Measurements from ENCODE around the gene SLC17A7. TPM values are rescaled to one million over a fixed set of nuclear protein-coding genes. Genes with fewer than 3 reads are reported as not detected.

SLC17A7 gene
- total and polyA plus RNA-seq, 10 donors = 0.07 to 0.13 (median 0.10) TPM; not detected in 5

- DNase-seq = no peak
- TF ChIP-seq POLR2AphosphoS5 (IDR thresholded peaks at IDR 0.05) = no peak
- TF ChIP-seq, protein P1, sequence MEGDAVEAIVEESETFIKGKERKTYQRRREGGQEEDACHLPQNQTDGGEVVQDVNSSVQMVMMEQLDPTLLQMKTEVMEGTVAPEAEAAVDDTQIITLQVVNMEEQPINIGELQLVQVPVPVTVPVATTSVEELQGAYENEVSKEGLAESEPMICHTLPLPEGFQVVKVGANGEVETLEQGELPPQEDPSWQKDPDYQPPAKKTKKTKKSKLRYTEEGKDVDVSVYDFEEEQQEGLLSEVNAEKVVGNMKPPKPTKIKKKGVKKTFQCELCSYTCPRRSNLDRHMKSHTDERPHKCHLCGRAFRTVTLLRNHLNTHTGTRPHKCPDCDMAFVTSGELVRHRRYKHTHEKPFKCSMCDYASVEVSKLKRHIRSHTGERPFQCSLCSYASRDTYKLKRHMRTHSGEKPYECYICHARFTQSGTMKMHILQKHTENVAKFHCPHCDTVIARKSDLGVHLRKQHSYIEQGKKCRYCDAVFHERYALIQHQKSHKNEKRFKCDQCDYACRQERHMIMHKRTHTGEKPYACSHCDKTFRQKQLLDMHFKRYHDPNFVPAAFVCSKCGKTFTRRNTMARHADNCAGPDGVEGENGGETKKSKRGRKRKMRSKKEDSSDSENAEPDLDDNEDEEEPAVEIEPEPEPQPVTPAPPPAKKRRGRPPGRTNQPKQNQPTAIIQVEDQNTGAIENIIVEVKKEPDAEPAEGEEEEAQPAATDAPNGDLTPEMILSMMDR (IDR thresholded peaks at IDR 0.05 in 8 of 11, conservative IDR thresholded peaks at IDR 0.05 in 3 of 11) = no peak
- no peak for TF ChIP-seq POLR2A (IDR thresholded peaks at IDR 0.05)
- Histone ChIP-seq H3K36me3 (no peaks in the 10 kb centered on the region), H3K4me3 (no peak overlapping the region), H3K4me1 (peaks cover 4 to 32% (median 21%) of the 10 kb centered on the region in 6 donors), H3K9me3 (no peaks in the 10 kb centered on the region), H3K27me3 (replicated peaks in 1 of 7) (peaks cover 0 to 59% (median 23%) of the 10 kb centered on the region in 7 donors), H3K27ac (no peak overlapping the region)
- WGBS, 5 donors = 74 to 86% (median 80%) methylated on average over 6 to 7 of the region's 7 CpGs
- intact Hi-C loops (cut with DNase I; ENCODE audit: low total_unique reads) = no loop called here
Observed at GRCh38 chr19:49417088-49417487, 24.2 kb downstream of the SLC17A7 start.

GRCh38 chr19:49415810-49416200 lies 25.5 kb downstream of the SLC17A7 start:
- Histone ChIP-seq H3K27ac (no peak overlapping the region), H3K36me3 (no peaks in the 10 kb centered on the region), H3K4me1 (peaks cover 0 to 22% (median 9%) of the 10 kb centered on the region in 6 donors), H3K4me3 (no peak overlapping the region), H3K27me3 (replicated peaks in 1 of 7) (peaks cover 0 to 46% (median 11%) of the 10 kb centered on the region in 7 donors), H3K9me3 (no peaks in the 10 kb centered on the region)
- WGBS, 5 donors = 76 to 88% (median 83%) methylated on average over 2 of the region's 2 CpGs
- TF ChIP-seq POLR2AphosphoS5 (IDR thresholded peaks at IDR 0.05) (no peak), POLR2A (IDR thresholded peaks at IDR 0.05) (no peak)
- TF ChIP-seq, protein P1 (IDR thresholded peaks at IDR 0.05 in 8 of 11, conservative IDR thresholded peaks at IDR 0.05 in 3 of 11) = no peak
- no peak for DNase-seq
- intact Hi-C loops (cut with DNase I; ENCODE audit: low total_unique reads) = no loop called here

DNA sequence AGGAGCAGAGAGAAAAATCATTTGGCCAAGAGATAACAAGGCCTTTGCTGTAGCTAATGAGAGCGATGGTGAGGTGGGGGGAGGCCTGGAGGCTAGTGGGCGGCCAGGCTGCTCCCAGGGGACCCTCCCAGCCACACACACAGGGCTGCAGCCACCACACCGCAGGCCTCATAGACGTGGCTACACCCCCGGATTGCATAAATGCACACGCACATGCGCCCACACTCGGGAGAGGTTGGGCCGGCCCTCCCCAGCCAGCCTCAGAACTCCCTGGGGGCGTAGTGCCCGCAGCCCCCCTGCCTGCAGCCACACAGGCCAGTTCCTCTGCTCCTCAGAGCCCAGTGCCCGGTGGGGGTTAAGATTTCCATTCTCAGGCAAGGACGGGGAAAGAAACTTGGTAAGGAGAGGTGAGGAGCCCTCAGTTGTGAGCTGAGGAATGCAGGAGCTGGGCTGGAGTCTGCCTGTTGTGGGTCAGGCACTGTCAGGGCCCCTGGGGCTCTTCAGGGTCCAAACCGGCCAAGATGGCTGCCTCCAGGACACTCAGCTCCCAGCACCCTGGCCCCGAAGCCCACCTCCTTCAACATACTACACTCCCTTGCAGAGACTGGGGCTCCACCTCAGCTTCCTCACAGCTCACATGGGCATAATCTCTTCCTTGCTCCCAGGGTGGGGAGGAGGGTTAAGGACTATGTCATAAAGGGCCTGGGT lies 26.1 kb downstream of the SLC17A7 start:
- Histone ChIP-seq H3K36me3 (no peaks in the 10 kb centered on the region), H3K9me3 (no peaks in the 10 kb centered on the region), H3K27me3 (replicated peaks in 1 of 7) (peaks cover 0 to 41% (median 6%) of the 10 kb centered on the region in 7 donors), H3K4me1 (peaks cover 0 to 19% (median 6%) of the 10 kb centered on the region in 6 donors), H3K4me3 (no peak overlapping the region), H3K27ac (no peak overlapping the region)
- TF ChIP-seq POLR2AphosphoS5 (IDR thresholded peaks at IDR 0.05) (no peak), POLR2A (IDR thresholded peaks at IDR 0.05) (no peak)
- TF ChIP-seq, protein P1 (IDR thresholded peaks at IDR 0.05 in 8 of 11, conservative IDR thresholded peaks at IDR 0.05 in 3 of 11) = no peak
- WGBS, 5 donors = 51 to 70% (median 68%) methylated on average over 6 to 15 of the region's 15 CpGs
- DNase-seq = no peak
- intact Hi-C loops (cut with DNase I; ENCODE audit: low total_unique reads) = no loop called here

DNA sequence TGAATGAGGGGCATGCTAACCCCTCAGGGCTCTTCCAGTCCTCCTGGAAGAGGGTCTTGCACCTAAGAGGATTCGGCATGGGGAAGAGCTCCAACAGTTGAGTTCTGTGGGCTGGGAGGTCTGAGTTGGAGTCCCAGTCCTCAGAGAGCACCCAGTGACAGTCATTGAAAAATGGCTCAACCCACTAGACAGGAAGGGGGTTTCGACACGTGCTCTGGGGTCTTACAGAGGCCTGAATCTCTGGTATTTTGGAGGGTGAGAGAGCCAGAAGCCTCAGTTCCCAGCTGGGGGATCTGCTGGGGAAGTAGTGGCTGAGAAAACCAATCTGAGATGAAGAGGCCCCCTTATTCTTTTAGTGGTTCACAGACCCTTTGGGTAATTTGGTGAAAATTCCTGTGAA lies 27.1 kb downstream of the SLC17A7 start:
- H3K4me1 ChIP-seq = peaks cover 5 to 29% (median 15%) of the 10 kb centered on the region in 6 donors

More for the DNA sequence above, 27.1 kb downstream of the SLC17A7 start:
- intact Hi-C loops (cut with DNase I; ENCODE audit: low total_unique reads) = no loop called here
- Histone ChIP-seq H3K36me3 (no peaks in the 10 kb centered on the region), H3K27ac (no peak overlapping the region), H3K9me3 (no peaks in the 10 kb centered on the region), H3K27me3 (replicated peaks in 1 of 7) (peaks cover 0 to 31% (median 3%) of the 10 kb centered on the region in 7 donors), H3K4me3 (no peak overlapping the region)
- 51 to 89% (median 73%) methylated on average over 3 of the region's 3 CpGs for WGBS, 5 donors
- DNase-seq = no peak
- TF ChIP-seq POLR2A (IDR thresholded peaks at IDR 0.05) (no peak), POLR2AphosphoS5 (IDR thresholded peaks at IDR 0.05) (no peak)
- TF ChIP-seq, protein P1 (IDR thresholded peaks at IDR 0.05 in 8 of 11, conservative IDR thresholded peaks at IDR 0.05 in 3 of 11) = no peak

Data from spleen (tissue), 11 donors.